ENCODE data around the gene EEF2K.
A peak's percentile ranks its signal among the peaks of the same experiment; 100 is the strongest.

The EEF2K gene

GRCh38 chr16:22278441-22279230, 72.6 kb downstream of the EEF2K start:
- peak; percentile 37 for DNase-seq (ENCODE audit: insufficient read length, low spot score)

GRCh38 chr16:22282254-22282892, 76.3 kb downstream of the EEF2K start:
- TF ChIP-seq, protein P1, sequence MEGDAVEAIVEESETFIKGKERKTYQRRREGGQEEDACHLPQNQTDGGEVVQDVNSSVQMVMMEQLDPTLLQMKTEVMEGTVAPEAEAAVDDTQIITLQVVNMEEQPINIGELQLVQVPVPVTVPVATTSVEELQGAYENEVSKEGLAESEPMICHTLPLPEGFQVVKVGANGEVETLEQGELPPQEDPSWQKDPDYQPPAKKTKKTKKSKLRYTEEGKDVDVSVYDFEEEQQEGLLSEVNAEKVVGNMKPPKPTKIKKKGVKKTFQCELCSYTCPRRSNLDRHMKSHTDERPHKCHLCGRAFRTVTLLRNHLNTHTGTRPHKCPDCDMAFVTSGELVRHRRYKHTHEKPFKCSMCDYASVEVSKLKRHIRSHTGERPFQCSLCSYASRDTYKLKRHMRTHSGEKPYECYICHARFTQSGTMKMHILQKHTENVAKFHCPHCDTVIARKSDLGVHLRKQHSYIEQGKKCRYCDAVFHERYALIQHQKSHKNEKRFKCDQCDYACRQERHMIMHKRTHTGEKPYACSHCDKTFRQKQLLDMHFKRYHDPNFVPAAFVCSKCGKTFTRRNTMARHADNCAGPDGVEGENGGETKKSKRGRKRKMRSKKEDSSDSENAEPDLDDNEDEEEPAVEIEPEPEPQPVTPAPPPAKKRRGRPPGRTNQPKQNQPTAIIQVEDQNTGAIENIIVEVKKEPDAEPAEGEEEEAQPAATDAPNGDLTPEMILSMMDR (IDR thresholded peaks at IDR 0.05; ENCODE audit: insufficient read depth, missing control alignments), result no peak

More at GRCh38 chr16:22278441-22279230, 72.6 kb downstream of the EEF2K start:
- TF ChIP-seq, protein P1 (IDR thresholded peaks at IDR 0.05; ENCODE audit: insufficient read depth, missing control alignments), result no peak
- FAIRE-seq, result no peak

DNA sequence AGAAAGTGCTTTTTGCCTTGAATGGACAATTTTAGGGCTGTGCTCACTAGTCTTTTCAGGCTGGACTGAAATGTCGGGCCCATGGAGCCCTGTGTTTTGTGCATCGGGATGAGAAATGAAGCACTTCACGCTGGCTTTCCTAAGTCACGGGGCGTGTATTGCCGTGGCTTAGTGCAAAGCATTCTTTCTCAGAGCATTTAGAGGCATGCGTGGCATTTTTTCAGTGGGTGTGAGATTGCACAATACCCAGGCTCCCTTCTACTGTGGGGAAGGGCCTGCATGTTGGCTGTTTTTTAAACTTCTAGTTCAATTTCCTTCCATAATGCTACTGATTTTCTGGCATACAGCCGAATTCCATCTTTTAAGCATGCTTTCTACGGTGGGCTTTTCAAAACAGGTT, 78.6 kb downstream of the EEF2K start:
- FAIRE-seq (no peak), DNase-seq (ENCODE audit: insufficient read length, low spot score) (no peak)
- TF ChIP-seq, protein P1 (IDR thresholded peaks at IDR 0.05; ENCODE audit: insufficient read depth, missing control alignments), result no peak

More at GRCh38 chr16:22282254-22282892, 76.3 kb downstream of the EEF2K start:
- no peak for DNase-seq (ENCODE audit: insufficient read length, low spot score)
- no peak for FAIRE-seq

GRCh38 chr16:22285080-22285479, 79.0 kb downstream of the EEF2K start:
- FAIRE-seq (no peak), DNase-seq (ENCODE audit: insufficient read length, low spot score) (no peak)
- TF ChIP-seq, protein P1 (IDR thresholded peaks at IDR 0.05; ENCODE audit: insufficient read depth, missing control alignments), result no peak

DNA sequence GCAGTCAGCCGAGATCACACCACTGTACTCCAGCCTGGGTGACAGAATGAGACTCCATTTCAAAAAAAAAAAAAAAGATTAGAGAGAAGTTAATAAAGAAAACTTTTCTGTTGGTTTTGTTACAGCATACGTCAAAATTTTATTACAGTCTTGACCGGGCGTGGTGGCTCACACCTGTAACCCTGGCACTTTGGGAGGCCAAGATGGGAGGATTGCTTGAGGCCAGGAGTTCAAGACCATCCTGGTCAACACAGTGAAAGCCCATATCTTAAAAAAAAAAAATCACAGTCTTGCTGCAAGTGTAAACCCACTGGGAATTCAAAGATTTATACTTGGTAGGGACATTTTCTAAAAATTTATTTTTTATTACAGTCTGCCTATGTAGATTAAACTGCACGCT, 84.9 kb downstream of the EEF2K start:
- FAIRE-seq (no peak), DNase-seq (ENCODE audit: insufficient read length, low spot score) (no peak)
- TF ChIP-seq, protein P1 (IDR thresholded peaks at IDR 0.05; ENCODE audit: insufficient read depth, missing control alignments), result no peak

DNA sequence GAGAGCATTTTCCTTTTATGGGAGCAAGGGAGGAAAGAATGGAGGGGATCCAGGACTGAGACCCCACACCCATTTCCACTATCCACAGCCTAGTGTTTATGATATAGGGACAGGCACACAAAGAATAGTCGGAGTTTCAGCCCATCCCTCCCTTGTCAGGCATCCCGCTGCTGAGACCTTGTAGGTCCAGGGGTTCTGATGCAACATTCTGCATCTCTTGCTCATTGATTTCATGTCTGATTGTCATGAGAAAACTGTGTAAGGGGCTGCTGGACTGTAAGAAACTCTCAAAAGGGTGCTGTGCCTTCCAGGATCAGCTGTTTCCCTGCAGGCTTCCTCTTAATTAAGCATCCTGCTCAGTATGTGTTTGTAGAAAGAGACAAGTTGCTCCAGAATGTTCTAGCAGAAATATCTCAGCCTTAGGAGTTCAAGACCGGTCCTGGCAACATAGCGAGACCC, 85.8 kb downstream of the EEF2K start:
- DNase-seq (ENCODE audit: insufficient read length, low spot score) (no peak), FAIRE-seq (no peak)
- TF ChIP-seq, protein P1 (IDR thresholded peaks at IDR 0.05; ENCODE audit: insufficient read depth, missing control alignments), result no peak

GRCh38 chr16:22292320-22292719, 86.2 kb downstream of the EEF2K start:
- TF ChIP-seq, protein P1 (IDR thresholded peaks at IDR 0.05; ENCODE audit: insufficient read depth, missing control alignments), result no peak
- FAIRE-seq (no peak), DNase-seq (ENCODE audit: insufficient read length, low spot score) (no peak)

Data from D721Med (cell line).